Activated T-helper 17 cell treated with anti-CD3 and anti-CD28 coated beads, Interleukin-2, amount 50 U/mL, for 72 hours (primary cell): Measurements from ENCODE around the gene ITK. TPM values are rescaled to one million over a fixed set of nuclear protein-coding genes. Genes with fewer than 3 reads are reported as not detected.
"Not testable (repeated sequence)": the region's sequence is repeated elsewhere in the genome, so short reads cannot be mapped to it uniquely, and the experiment has no call there.

Experiments
- ATAC-seq: fragments of 150-1000 bp; cut with Tn5 transposase; replicated peaks from 2 replicates; pipeline ENCODE4 v1.10.0; 2021; ENCODE audit warnings: mild to moderate bottlenecking, moderate library complexity
- H3K27ac Mint-ChIP-seq: one replicate; pipeline ENCODE4 v1.8.0; 2022; ENCODE audit warnings: mixed read lengths
- H3K27me3 Mint-ChIP-seq: one replicate; pipeline ENCODE4 v1.8.0; 2022; ENCODE audit warnings: mixed read lengths
- H3K36me3 Mint-ChIP-seq: one replicate; pipeline ENCODE4 v1.8.0; 2022; ENCODE audit warnings: low read depth, mild to moderate bottlenecking, mixed read lengths
- H3K4me1 Mint-ChIP-seq: one replicate; pipeline ENCODE4 v1.8.0; 2022; ENCODE audit warnings: mixed read lengths
- H3K4me3 Mint-ChIP-seq: one replicate; pipeline ENCODE4 v1.8.0; 2022; ENCODE audit warnings: mild to moderate bottlenecking, mixed read lengths
- H3K9me3 Mint-ChIP-seq: one replicate; pipeline ENCODE4 v1.8.0; 2022; ENCODE audit warnings: mixed read lengths
- total RNA-seq, 2 donors: library from RNA; stranded (reverse); gene quantifications; one replicate each; pipeline ENCODE4 v1.2.3, GENCODE V29; 2022

Gene ITK
- total RNA-seq, 2 donors from 2014 or later: 144 to 277 TPM

DNA sequence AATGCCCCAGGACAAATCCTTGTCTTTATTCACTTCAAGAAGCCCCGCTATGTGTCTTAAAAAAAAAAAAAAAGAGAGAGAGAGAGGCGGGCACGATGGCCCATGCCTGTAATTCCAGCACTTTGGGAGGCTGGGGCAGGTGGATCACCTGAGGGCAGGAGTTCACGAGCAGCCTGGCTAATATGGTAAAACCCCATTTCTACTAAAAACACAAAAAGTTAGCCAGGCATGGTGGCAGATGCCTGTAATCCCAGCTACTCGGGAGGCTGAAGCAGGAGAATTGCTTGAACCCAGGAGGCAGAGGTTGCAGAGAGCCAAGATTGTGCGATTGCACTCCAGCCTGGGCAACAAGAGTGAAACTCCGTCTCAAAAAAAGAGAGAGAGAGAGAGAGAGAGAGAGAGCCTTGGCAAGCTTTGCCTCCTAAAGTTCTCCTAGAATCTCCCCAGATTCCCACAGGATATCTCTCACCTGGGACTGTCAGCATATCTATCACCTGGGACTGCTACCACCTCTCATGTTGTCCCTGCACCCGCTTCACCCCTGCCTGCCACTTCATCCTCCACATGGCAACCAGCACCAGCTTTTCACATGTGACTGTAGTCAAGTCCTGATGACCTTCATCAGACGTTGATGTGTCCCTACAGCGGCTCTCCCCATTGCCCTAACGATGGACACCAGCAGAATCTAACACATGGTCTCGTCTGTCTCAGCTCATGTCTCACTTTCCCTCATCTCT is 5.8 kb downstream of the ITK start:
- Mint-ChIP-seq H3K9me3 (no peaks in the 10 kb centered on the region), H3K27me3 (no peaks in the 10 kb centered on the region), H3K27ac (peak overlapping the region; percentile 72), H3K36me3 (peaks cover 100% of the 10 kb centered on the region), H3K4me3 (peak overlapping the region; percentile 84), H3K4me1 (peaks cover 31% of the 10 kb centered on the region)
- peak; percentile 8 for ATAC-seq

GRCh38 chr5:157187046-157187754 is 6.6 kb downstream of the ITK start:
- Mint-ChIP-seq H3K27me3 (no peaks in the 10 kb centered on the region), H3K27ac (peak overlapping the region; percentile 72), H3K36me3 (peaks cover 100% of the 10 kb centered on the region), H3K4me1 (peaks cover 37% of the 10 kb centered on the region), H3K4me3 (peak overlapping the region; percentile 84), H3K9me3 (no peaks in the 10 kb centered on the region)
- ATAC-seq: peak; percentile 6

DNA sequence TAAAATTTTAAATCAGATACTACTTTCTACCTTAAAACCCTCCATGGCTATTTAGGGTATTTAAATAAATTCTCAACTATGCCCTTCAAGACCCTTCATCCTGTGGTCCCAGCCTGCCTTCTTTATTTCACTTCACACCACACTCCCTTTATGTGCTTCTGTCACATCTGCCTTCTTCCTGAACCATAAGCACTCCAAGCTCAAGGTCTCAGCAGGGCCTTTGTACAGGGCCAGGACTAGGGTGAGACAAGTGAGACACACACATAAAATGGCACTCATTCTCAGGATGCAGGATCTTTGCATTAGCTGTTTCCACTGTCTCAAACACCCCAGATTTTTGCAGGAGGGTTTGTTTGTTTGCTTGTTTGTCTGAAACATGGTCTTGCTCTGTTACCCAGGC is 7.6 kb downstream of the ITK start:
- Mint-ChIP-seq H3K36me3 (peaks cover 100% of the 10 kb centered on the region), H3K27me3 (no peaks in the 10 kb centered on the region), H3K27ac (peak overlapping the region; percentile 72), H3K9me3 (no peaks in the 10 kb centered on the region), H3K4me1 (peaks cover 47% of the 10 kb centered on the region), H3K4me3 (peak overlapping the region; percentile 84)
- no peak for ATAC-seq

DNA sequence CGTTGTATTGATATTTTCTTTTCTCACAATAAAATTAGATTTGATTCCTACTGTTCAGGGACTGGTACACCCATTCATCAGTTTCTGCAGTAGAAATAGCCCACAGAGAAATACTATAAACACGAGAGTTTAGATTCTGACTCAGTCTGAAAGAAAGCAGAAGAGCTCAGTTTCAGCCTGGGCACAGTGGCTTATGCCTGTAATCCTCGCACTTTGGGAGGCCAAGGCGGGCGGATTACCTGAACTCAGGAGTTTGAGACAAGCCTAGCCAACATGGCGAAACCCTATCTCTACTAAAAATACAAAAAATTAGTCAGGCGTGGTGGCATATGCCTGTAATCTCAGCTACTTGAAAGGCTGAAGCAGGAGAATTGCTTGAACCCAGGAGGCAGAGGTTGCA is 8.6 kb downstream of the ITK start:
- peak overlapping the region; percentile 72 for H3K27ac Mint-ChIP-seq
- peaks cover 100% of the 10 kb centered on the region for H3K36me3 Mint-ChIP-seq
- H3K4me1 Mint-ChIP-seq: peaks cover 56% of the 10 kb centered on the region
- no peaks in the 10 kb centered on the region for H3K9me3 Mint-ChIP-seq
- no peaks in the 10 kb centered on the region for H3K27me3 Mint-ChIP-seq
- peak overlapping the region; percentile 84 for H3K4me3 Mint-ChIP-seq
- peak; percentile 80 for ATAC-seq

DNA sequence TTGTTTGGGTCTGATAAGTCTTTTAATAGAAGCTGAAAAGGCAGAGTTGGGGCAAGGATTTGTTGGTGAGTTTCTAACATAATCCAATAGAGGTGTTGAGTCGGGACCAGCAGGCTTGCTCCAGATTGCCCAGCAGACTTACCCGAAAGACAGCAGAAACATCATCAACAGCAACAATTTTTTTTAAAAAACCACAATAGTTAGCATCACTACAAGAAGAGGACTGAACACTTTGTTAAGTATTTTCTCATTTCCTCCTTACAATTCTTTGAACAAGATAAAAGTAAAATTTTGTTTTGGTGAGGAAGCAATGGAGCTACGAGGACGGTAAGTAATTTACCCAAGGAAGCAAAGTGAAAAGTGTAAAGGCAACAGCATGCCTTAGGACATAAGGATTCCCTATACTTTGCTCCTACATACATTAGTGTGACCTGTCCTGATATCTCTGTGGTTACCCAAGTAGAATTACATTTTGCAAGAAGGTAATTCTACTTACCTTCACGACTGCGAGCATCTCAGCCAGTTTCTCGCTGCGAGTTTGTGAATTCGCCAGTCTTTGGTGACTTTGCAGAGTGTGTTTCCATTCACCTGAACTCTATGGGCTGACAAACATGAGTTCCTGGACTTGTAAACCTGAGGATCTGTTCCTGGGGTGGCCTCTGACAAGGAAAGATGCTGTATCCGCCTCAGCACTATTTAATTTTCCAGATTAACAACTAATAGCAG is 13.2 kb downstream of the ITK start:
- H3K27me3 Mint-ChIP-seq: no peaks in the 10 kb centered on the region
- H3K4me1 Mint-ChIP-seq: peaks cover 72% of the 10 kb centered on the region
- H3K36me3 Mint-ChIP-seq: peaks cover 100% of the 10 kb centered on the region
- no peak for ATAC-seq
- no peaks in the 10 kb centered on the region for H3K9me3 Mint-ChIP-seq
- H3K27ac Mint-ChIP-seq: peak overlapping the region; percentile 89
- peak overlapping the region; percentile 84 for H3K4me3 Mint-ChIP-seq

DNA sequence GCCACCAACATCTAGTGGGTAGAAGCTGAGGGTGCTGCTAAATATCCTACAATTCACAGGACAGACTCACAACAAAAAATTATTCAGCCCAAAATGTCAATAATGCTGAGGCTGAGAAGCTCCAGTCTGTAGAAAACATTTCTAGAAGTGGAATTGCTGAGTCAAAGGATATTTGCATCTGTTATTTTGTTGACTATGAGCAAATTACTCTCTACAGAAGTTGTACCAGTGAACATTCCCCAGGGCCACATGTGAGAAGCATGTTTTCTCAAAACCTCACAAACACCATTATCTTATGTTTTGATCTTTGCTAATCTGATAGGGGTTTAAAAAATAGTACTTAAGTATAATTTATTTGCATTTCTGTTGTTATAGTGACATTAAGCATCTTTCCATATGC is 15.4 kb downstream of the ITK start:
- Mint-ChIP-seq H3K4me1 (peaks cover 74% of the 10 kb centered on the region), H3K27ac (peak overlapping the region; percentile 86), H3K27me3 (no peaks in the 10 kb centered on the region), H3K36me3 (peaks cover 100% of the 10 kb centered on the region), H3K4me3 (peak overlapping the region; percentile 84), H3K9me3 (no peaks in the 10 kb centered on the region)
- ATAC-seq: no peak

- no peak for ATAC-seq
- no peaks in the 10 kb centered on the region for H3K27me3 Mint-ChIP-seq
- peaks cover 100% of the 10 kb centered on the region for H3K36me3 Mint-ChIP-seq
- no peaks in the 10 kb centered on the region for H3K9me3 Mint-ChIP-seq
- H3K27ac Mint-ChIP-seq: peak overlapping the region; percentile 88
- peaks cover 74% of the 10 kb centered on the region for H3K4me1 Mint-ChIP-seq
- H3K4me3 Mint-ChIP-seq: peak overlapping the region; percentile 84
Measured at GRCh38 chr5:157197086-157197485, 16.4 kb downstream of the ITK start.

GRCh38 chr5:157198277-157198986 is 17.8 kb downstream of the ITK start:
- Mint-ChIP-seq H3K9me3 (no peaks in the 10 kb centered on the region), H3K36me3 (peaks cover 100% of the 10 kb centered on the region), H3K4me1 (peaks cover 74% of the 10 kb centered on the region), H3K4me3 (peak overlapping the region; percentile 84), H3K27me3 (no peaks in the 10 kb centered on the region), H3K27ac (peak overlapping the region; percentile 88)
- peak; percentile 83 for ATAC-seq

DNA sequence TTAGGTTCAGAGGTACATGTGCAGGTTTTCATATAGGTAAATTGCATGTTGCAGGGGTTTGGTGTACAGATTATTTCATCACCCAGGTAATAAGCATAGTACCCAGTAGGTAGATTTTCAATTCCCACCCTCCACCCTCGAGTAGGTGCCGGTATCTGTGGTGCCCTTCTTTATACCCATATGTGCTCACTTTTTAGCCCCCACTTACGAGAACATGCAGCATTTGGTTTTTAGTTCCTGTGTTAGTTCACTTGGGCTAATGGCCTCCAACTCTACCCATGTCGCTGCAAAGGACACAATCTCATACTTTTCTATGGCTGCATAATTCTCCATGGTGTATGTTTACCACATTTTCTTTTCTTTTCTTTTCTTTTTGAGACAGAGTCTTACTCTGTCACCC is 21.2 kb downstream of the ITK start:
- Mint-ChIP-seq H3K27ac (peak overlapping the region; percentile 84), H3K4me3 (peak overlapping the region; percentile 72), H3K27me3 (no peaks in the 10 kb centered on the region), H3K36me3 (peaks cover 100% of the 10 kb centered on the region), H3K9me3 (peaks cover 3% of the 10 kb centered on the region), H3K4me1 (peaks cover 61% of the 10 kb centered on the region)
- ATAC-seq: no peak

DNA sequence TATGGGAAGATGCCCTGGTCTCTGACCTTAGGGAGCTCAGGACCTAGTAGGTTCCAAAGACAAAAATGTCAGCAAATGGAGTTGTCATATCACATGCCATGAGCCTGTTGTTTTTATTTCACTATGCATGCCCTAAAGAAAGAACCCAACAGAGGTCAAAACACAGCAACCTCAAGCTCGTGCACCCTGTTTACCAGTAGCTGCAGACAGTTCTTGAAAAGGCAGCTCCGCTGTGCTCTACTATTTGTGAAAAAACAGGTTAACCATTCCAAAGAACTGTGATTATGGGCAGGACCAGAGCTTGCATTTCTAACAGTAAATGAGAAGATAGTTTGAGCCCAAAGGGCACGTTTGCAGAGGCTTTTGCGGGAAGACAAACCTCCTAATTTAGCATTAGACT is 22.8 kb downstream of the ITK start:
- Mint-ChIP-seq H3K27me3 (no peaks in the 10 kb centered on the region), H3K27ac (peak overlapping the region; percentile 84), H3K4me1 (peaks cover 57% of the 10 kb centered on the region), H3K9me3 (peaks cover 3% of the 10 kb centered on the region), H3K4me3 (peak overlapping the region; percentile 72), H3K36me3 (peaks cover 100% of the 10 kb centered on the region)
- no peak for ATAC-seq

GRCh38 chr5:157204765-157205164 is 24.1 kb downstream of the ITK start:
- no peaks in the 10 kb centered on the region for H3K27me3 Mint-ChIP-seq
- peaks cover 100% of the 10 kb centered on the region for H3K36me3 Mint-ChIP-seq
- peak; percentile 23 for ATAC-seq
- H3K4me3 Mint-ChIP-seq: peak overlapping the region; percentile 72
- H3K9me3 Mint-ChIP-seq: peaks cover 3% of the 10 kb centered on the region
- peak overlapping the region; percentile 84 for H3K27ac Mint-ChIP-seq
- peaks cover 52% of the 10 kb centered on the region for H3K4me1 Mint-ChIP-seq

DNA sequence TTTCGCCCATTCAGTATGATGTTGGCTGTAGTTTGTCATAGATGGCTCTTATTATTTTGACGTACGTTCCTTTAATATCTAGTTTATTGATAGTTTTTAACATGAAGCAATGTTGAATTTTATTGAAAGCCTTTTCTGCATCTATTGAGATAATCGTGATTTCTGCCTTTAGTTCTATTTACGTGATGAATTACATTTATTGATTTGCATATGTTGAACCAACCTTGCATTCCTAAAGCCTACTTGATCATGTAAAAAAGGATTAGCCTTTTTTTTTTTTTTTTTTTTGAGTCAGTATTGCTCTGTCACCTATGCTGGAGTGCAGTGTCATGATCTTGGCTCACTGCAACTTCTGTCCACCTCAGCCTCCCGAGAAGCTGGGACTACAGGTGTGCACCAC is 25.1 kb downstream of the ITK start:
- Mint-ChIP-seq H3K4me1 (peaks cover 47% of the 10 kb centered on the region), H3K9me3 (peaks cover 3% of the 10 kb centered on the region), H3K36me3 (peaks cover 100% of the 10 kb centered on the region), H3K4me3 (peak overlapping the region; percentile 57), H3K27me3 (no peaks in the 10 kb centered on the region), H3K27ac (peak overlapping the region; percentile 39)
- no peak for ATAC-seq

DNA sequence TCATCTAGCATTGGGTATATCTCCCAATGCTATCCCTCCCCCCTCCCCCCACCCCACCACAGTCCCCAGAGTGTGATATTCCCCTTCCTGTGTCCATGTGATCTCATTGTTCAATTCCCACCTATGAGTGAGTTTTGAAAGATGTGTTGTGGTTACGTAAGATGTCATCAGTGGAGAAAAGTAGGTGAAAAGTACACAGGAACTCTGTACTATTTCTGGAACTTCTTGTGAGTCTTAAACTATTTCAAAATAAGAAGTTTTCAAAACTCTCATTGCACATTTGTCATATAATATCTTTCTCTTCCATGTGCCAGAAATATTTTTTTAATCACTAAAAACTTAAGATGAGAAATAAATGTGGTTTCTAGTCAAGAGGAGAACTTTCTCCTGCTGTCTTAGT is 30.0 kb downstream of the ITK start:
- Mint-ChIP-seq H3K36me3 (peaks cover 100% of the 10 kb centered on the region), H3K4me1 (peaks cover 66% of the 10 kb centered on the region), H3K27ac (peak overlapping the region; percentile 31), H3K4me3 (peak overlapping the region; percentile 74)
- H3K27me3 Mint-ChIP-seq, H3K9me3 Mint-ChIP-seq, ATAC-seq: not testable (repeated sequence)

DNA sequence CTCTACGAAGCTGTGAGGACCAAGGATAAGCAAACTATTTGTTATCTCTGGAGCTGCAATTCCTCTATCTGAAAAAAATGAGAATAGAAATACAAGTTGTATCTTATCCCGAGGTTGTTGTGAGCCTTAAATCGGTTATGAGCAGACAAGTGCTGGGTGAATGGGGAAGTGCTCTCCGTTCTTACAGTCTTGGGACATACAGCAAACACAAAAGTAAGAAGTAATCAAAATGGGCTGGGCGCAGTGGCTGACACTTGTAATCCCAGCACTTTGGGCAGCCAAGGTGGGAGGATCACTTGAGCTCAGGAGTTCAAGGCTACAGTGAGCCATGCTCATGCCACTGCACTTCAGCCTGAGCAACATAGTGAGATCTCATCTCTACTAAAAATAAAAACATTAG is 31.7 kb downstream of the ITK start:
- Mint-ChIP-seq H3K4me1 (peaks cover 73% of the 10 kb centered on the region), H3K4me3 (peak overlapping the region; percentile 74), H3K27me3 (no peaks in the 10 kb centered on the region), H3K36me3 (peaks cover 100% of the 10 kb centered on the region), H3K9me3 (no peaks in the 10 kb centered on the region), H3K27ac (peak overlapping the region; percentile 56)
- ATAC-seq: no peak
